Measurements from ENCODE around the gene NME7.
A peak's percentile ranks its signal among the peaks of the same experiment; 100 is the strongest.
"Not testable (repeated sequence)": the region's sequence is repeated elsewhere in the genome, so short reads cannot be mapped to it uniquely, and the experiment has no call there.

The NME7 gene

DNA sequence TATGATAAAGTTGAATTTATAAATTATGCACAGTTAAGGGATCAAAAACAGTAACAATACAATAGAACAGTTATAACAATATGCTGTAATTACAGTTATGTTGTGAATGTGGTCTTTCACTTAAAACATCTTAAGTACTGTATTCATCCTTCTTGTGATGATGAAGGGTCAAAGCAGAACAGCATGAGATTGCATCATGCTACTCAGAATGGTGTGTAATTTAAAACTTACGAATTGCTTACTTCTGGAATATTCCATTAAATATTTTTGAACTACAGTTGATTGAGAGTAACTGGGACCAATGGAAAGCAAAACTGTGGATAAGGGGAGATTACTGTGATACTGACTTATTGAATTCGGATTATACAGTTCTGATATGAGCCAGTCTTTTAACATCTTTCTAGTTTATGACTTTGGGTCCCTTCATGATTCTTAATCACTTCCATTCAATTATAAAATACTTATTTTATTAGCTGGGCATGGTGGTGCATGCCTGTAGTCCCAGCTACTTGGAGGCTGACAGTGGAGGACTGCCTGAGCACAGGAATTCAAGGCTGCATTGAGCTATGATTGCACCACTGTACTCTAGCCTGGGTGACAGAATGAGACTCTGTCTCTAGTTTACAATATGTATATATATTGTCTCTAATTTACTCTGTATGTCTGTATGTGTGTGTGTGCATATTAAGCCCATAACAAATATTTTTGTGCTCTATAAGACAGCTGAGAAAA lies 217.9 kb downstream of the NME7 start:
- no peak for FAIRE-seq

DNA sequence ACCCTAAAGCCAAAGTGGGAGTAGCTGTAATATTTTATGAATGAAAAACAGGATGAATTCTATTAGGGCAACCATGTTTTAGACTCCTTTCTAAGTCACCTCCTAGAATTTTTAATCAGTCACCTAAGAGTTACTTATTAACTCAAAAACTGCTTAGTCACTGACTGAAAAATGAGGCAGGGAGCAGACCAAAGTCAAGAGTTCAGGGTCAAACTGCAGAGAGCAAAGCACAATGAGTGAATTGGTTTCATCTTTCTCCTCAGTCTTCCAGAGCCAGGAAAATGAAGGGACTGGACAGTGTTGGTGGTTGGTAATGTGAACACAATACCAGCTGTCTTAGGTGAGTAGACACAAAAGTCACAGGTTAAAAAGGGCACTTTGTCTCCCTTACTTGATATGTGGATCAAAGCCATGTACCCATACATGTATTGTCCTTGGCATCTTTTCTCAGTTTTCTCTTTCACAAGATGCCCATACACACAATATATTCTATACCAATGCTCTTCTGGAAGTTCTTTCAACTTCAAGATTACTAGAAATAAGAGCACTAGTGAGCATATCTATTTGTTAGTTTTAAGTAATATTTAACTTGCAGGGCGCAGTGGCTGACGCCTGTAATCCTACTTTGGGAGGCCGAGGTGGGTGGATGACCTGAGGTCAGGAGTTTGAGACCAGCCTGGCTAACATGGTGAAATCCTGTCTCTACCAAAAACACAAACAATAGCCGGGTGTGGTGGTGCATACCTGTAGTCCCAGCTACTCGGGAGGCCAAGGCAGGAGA lies 218.9 kb downstream of the NME7 start:
- no peak for FAIRE-seq

DNA sequence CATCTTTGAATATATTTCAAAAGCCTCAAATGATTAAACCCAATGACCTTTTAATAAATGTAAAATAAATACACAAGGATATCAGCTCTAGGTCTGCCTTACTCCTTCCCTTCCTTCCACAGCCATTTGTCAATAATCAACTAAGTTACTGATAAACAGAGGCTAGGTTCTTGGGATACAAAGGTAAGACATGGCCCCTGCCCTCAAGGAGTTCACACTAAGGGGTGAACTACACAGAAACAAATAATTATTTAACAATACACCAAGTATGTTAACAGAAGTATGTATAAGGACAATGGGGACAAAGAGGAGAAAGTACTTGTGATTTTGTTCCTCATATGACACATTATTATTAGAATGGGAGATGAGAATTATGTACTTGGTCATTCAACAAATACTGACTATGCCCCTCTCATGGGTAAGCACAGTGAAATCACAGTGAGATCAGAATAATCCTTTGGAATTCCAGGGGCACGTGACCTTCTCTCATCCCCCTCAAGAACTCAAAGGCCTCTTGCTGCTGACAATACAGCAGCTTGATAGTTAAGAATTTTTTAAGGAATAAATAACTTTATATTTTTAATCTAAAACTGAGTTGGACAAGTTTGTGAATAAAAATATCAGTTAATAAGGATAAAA lies 220.9 kb downstream of the NME7 start:
- no peak for FAIRE-seq

DNA sequence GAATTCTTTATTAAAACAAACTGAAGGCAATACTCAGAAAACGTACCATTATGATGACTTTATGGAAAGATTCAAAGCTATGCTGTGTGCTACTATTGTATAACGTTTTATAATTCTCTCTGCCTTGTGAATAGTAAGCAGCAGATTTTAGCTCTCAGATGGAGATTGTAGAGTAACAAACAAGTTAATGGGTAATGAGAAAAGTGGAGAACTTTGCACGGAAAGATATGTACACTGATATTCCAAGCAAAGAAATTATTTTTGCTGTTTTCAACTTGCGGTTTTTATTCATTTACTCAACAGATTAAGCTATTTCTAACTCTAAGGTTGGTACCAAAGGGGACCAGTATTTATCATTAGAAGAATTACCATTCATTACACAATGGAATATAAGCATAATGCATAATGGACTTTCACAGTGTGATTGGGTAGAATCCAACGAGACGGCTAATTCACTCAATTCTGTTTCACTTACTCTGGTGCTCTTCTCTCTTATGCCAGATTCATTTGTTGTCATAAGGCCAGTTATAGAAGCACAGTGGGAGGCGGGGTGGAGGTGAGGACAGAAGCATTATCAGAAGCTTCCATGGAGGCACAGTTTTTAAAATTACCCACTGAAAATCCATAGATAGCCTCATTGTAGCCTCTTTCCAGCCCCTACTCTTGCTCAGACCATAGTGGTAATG lies 222.5 kb downstream of the NME7 start:
- no peak for FAIRE-seq

DNA sequence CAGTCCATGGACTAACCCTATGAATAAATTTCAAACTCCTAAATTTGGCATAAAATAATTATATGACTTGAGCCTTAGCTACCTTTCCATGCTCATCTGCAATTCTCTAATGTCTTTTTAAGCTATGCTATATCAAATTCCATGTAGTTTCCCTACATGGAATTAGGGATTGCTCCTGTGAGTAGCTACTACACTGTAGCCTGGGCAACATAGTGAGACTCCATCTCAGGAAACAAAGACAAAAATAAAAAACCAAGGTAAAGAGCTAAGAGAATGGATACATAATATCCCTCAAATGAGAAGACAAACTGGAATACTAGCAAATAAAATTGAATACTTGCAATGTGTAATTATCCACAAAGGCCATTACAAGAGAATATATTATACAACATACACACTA lies 223.6 kb downstream of the NME7 start:
- FAIRE-seq = no peak

DNA sequence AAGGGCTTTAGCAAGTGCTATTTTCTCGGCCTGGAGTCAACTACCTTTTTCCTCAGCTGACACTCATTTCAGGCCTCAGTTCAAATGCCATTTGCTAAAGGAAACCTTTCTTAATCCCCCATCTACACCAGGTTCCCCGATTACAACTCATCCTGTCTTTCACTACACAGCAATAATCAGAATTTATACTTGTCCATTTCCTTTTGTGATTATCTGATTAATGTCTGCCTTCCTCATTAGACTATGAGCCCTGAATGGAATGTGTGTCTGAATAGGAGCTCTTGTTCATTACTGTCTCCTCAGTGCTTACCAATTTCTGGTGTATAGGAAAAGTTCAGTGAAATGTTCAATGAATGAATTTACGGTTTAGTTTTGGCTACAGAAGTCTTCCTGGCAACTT lies 224.3 kb downstream of the NME7 start:
- no peak for FAIRE-seq

DNA sequence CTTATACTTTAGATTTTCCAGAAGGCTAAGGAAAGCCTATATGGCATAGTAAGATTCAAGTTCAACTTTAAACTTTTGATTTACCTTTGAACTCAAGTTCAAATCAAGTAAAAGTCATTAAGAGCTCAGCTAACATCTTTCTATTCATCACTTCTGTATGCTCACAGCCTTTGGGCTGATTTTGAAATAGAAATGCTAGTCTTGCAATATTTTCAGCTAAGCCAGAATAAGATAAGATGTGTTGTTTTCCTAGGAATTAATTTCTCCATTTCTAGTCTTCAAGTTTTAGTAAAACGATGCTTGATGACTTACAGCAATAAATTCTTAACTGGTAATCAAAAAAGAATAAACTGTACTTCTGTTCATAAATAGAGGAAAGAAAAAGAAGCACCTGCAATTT lies 225.5 kb downstream of the NME7 start:
- FAIRE-seq = no peak

DNA sequence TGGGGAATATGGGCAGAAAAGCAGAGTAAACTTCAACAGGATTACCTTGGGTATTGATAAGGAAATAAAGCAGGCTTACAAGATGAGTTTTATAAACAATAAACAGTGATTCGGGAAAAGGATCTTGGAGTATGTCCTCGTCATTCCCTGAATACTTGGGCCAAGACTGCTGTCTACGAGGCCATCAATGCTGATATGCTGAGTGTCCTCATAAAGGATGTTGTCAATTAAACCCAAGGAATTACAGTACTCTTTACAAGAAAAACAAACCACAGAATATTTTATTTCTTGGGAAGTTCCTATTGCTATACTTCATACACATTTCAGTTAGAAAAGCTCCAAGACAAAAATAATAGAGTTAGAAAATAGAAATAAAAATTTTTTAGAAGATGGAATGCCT lies 226.2 kb downstream of the NME7 start:
- FAIRE-seq = peak; percentile 26

DNA sequence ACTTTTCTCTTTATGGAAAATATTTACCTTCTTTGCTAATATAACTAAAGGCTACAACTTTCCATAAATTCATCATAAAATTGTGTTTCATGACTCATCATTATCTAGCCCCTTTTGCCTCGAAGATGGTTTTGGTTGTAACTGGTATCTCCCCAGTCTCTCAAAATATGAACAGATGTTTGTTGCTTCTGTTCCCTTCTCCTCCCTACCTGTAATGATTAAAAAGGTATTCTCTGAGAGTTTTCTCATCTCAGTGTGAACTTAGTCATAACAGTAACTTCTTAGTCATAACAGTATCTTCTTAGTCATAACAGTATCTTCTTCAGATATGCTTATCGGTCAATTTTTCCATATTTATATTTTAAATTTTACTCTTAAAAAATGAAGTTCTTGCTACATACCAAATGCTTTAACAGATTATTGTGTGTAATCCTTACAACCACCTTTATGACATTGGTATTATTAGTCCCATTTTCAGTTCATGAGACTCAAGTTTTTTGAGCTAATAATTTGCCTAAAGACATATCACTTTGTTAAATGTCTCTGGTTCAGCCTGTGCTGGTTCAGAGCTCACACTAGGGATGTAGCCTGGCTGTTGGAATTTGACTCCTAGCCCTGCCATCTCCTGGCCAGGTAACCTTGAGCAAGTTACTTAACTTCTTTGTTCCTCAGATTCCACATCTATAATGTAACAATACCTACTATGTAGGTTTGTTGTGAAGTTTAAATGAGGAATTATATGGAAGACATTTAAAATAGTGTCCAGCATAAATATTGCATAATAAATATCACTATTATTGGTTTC lies 228.5 kb downstream of the NME7 start:
- FAIRE-seq = no peak

DNA sequence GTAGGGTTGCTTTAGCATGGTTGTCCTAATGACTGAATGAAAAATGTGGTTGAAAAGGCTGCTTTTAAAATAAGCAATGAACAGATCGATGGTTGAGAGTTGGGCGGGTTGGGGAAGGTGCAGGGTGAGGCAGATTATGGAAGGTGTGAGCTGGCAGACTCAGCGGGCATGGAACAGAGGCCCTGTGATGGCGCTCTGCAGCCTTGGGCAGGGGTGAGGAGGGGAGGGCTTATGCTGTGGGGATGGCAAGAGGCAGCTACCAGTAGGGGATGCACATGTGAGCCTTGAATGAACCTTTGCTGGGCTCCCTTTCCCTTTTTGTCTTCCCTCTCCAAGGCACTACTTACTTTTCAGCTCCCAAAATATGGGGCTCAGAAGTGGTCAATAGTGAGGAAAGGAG lies 230.2 kb downstream of the NME7 start:
- no peak for FAIRE-seq

DNA sequence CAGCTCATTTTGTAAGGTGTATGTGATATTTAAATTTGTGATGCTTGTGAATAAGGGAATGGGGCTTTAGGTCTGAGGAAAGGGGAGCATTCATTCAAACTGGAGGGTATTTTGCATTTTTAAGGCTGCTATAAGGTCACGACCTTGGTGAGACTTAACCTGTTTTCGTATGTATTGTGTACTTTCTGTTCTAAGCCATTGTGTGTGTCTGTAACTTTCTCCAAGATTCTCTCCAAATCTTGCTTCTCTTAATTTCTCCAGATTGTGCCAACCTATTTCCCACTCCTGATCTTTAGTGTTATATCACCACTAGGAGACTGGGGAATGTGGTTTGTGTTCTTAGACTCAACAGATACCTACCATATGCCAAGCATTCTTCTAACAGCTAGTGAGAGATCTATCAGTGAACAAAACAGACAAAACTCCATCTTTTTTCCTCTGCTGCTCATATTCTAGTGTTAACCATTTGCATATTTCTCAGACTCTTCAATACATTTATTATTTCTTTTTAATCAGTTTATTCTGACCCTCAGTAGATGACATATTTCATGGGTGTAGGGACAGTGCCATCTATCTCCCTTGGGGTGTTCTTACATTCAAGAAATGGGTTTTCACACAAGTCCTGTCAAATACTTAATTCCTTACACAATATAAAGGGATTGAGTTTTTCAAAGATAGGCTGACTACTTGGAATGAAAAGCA lies 233.6 kb downstream of the NME7 start:
- no peak for FAIRE-seq

DNA sequence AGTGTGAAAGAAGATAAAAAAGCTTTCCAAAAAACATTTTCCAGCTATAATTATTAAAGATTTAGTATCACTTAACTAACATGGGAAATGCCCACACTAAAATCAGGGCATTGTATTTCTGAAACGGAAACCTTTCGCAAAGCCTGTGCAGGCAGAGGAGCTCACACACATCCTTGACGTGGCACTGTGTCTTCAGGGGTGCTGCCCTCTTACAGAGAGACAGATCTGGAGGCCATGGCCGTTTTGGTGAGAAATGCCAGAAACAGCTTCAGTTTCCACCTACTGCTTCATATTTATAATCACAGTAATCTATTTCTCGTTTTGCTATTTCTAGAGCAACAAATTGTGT lies 234.4 kb downstream of the NME7 start:
- no peak for FAIRE-seq

DNA sequence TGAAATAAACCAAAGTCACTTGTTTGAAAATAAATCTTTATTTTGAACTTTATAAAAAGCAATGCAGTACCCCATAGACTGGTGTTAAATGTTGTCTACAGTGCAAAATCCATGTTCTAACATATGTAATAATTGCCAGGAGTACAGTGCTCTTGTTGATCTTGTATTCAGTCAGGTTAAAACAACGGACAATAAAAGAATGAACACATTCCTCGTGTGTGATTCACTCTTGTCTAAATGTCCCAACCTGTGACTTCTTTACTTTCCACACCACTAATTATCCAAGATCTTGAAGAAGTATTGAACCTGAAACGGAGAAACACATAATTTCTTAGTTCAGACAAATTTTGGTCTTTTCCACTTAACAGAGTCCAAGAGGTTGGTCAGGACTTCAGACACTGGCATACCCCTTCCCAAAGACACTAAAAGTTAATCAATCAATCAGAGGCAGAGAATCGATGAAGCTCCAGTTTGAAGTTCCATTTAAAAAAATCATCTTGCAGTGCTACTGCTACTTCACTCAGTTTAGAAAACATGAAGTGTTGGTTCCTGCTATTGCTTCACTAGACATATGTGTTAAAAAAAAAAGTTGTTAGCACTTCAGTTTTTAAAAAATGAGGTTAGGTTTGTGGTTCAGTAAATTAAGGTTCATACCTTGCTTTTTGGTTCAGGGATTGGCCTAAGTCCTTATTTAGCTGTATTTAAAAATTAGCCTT lies 234.9 kb downstream of the NME7 start:
- FAIRE-seq = no peak

DNA sequence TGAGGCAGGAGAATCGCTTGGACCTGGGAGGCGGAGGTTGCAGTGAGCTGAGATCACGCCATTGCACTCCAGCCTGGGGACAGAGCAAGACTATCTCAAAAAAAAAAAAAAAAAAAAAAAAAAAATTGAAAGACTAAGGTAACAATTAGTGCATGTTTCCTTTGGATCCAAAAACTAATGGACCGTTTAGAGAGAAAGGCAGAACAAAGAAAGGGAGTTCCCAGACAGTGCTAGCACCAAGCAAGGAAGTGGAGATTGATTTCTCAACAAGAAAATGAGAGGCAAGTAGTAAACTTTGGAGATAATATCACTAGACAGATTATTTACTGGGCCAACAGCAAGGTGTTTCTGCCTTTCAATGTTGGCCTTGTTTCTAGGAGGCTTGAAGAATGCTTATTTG lies 236.9 kb downstream of the NME7 start:
- no peak for FAIRE-seq

DNA sequence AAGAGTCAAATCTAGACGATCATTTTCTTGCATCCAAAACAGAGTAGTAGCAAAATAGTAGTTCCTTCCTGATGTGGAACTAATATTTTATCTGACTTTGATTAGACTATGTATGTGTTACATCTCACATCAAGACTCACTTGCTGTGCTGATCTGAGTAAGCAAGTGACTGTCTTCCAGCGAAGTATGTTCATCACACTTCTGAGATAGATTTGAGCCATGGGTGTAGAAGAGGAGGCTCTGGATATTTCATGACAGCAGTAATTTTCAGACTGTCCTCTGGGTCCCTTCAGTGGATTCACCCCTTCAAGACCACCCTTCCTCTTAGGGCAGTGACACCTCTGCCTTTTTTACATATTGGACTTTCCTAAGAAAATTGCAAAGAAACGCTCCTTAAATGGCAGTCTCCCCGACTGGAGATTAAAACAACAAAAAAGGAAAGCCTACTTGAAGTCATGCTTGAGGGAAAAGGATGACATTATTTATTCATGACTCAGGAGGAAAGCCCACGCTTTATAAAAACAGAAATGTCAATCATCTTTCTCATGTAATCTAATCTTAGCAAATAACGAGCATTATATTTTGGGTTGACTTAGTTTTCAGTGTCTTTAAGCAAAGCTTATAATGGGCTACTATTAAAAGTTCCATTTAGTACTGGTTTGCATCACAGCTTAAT lies 238.3 kb downstream of the NME7 start:
- FAIRE-seq = no peak

DNA sequence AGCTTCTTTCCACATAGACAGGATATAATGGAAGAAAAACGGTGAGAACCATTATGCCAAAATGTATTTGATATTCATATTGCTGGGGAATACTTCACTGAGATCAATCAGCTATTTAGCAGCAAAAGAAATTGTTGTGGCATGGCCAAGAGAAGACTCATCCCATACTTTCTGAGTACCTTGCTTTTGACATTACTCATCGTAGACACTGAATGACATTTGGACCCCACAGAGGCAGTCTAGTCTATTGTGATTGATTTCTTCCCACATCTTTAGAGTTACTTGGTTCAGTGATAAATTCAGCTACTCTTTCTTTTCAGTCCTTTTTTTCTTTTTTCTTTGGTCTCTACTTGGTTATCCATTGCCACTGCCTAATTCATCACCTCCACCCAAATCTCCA lies 239.0 kb downstream of the NME7 start:
- no peak for FAIRE-seq

DNA sequence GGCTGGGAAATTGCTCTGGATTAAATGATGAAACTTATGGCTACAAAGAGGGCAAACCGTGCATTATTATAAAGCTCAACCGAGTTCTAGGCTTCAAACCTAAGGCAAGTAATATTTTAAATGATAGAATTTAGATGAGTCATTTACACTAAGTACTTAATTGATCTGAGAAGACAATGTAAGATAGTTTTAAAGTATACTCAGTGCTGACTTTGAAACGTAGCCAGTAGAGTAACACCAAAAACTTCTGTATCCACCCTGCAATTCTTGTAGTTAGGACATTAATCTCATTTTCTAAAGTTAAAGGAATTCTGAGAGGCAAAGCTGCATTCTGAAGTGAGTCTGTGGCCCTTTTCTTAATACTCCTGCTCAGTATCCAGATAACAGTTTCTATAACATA lies 240.3 kb downstream of the NME7 start:
- FAIRE-seq = no peak

DNA sequence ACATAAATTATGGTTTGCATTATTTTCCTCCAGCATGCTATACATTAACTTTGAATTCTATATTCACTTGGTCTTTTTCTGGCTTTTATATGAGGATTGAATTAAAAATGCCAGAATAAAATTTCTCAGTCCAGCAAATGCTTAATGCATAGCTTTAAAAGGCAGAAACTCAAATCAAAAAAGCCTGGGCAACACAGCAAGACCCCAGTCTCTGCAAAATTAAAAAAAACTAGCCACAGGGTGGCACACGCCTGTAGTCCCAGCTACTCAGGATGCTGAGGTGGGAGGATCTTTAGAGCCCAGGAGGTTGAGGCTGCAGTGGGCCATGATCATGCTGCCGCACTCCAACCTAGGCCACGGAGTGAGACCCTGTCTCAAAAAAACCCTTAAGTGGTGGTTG lies 241.3 kb downstream of the NME7 start:
- FAIRE-seq = no peak

DNA sequence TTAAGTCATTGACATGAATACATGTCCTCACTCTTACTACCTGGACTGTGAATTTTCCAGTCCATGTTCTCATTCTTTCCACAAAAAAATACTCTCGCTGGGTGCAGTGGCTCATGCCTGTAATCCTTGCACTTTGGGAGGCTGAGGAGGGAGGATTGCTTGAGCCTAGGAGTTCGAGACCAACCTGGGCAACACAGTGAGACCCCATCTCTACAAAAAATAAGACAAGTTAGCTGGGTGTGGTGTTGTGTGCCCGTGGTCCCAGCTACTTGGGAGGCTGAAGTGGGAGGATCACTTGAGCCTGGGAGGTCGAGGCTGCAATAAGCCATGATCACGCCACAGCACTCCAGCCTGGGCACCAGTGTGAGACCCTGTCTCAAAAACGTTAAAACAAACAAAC lies 242.0 kb downstream of the NME7 start:
- not testable (repeated sequence) for FAIRE-seq

DNA sequence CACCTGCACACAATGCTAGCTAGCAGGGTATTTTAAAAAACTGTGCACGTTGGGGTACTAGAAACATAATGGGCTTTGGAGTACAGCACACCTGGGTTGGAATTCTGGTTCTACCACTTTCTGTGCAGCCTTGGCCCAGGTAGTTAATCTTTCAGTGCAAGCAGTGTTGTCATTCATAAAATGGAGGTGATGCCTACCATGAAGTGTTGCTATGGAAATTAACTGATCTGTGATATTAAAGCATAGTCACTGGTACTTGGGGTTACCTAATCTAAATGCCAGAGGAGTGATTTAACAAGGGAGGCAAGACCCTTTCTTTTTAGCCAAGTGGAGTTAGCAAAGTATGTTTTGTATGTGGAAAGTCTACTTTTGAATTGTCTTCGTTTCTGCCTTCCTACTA lies 243.1 kb downstream of the NME7 start:
- FAIRE-seq = no peak

DNA sequence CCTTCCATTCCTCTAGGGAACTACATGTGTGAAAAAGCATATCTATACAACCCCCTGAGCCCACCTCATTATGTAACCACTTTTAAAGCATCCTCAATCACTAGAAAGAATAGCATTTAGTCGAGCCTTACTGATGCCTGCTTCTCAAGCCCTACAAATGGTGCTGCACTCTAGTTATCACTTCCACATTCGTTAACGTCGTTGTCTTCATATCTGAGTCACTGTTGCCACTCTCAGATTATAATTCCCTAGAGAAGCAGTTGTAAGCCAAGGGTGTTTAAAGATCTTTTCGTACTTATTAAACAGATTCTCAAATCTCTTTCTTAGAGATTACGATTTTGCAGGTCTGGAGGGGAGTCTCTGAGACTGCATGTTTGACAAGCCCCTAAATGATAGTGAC lies 244.6 kb downstream of the NME7 start:
- FAIRE-seq = no peak

Measured in TTC549 (cell line).